H1 (cell line): Measurements from ENCODE around the gene HK2. TPM values are rescaled to one million over a fixed set of nuclear protein-coding genes. Genes with fewer than 3 reads are reported as not detected.

Source experiments
- CTCF ChIA-PET: fragments of 300-600 bp; sonication (Branson Sonifier 250); formaldehyde crosslinking; loops from one replicate; lab custom pipeline; 2021; ENCODE audit not compliant: partially characterized antibody; lab: Charles Lee
- POLR2A ChIA-PET: fragments of 300-600 bp; sonication (Branson Sonifier 250); formaldehyde crosslinking; loops from one replicate; lab custom pipeline; 2021; ENCODE audit warnings: inconsistent platforms; ENCODE audit not compliant: partially characterized antibody; lab: Charles Lee
- DNase-seq, 2 experiments: peaks; one replicate each; pipeline versions ENCODE4 v3.0.0 to v3.0.0-alpha.2; 2010 to 2022; ENCODE audit warnings: low spot score in 2 of 2, low read depth in 1 of 2, mixed read lengths in 1 of 2
- FAIRE-seq: peaks from 2 replicates; lab custom pipeline; 2011; peaks lifted over from hg19 to GRCh38; lab: Jason Lieb, UNC
- H2AFZ ChIP-seq: 2 replicates; pipeline ENCODE4 v1.8.1; 2012; ENCODE audit warnings: low read length, inconsistent platforms
- H2AK5ac ChIP-seq: 2 replicates; pipeline ENCODE4 v1.6.1; 2013; ENCODE audit warnings: low read depth, low read length
- H2BK120ac ChIP-seq: replicated peaks from 2 replicates; pipeline ENCODE3; 2013; ENCODE audit warnings: low read depth, low read length, inconsistent platforms
- H2BK12ac ChIP-seq: 2 replicates; pipeline ENCODE4 v1.6.1; 2013; ENCODE audit warnings: low read depth, low read length
- H2BK15ac ChIP-seq: 2 replicates; pipeline ENCODE4 v1.6.1; 2013; ENCODE audit warnings: low read length
- H2BK20ac ChIP-seq: 2 replicates; pipeline ENCODE4 v1.6.1; 2013; ENCODE audit warnings: low read length
- H2BK5ac ChIP-seq: 2 replicates; pipeline ENCODE4 v1.6.1; 2013; ENCODE audit warnings: low read depth, low read length
- H3K14ac ChIP-seq: 2 replicates; pipeline ENCODE4 v1.6.1; 2013; ENCODE audit warnings: inconsistent platforms; ENCODE audit not compliant: insufficient read length
- H3K18ac ChIP-seq: 2 replicates; pipeline ENCODE4 v1.6.1; 2013; ENCODE audit warnings: low read length; ENCODE audit errors: extremely low read depth
- H3K23ac ChIP-seq: 2 replicates; pipeline ENCODE4 v1.6.1; 2013; ENCODE audit warnings: inconsistent platforms; ENCODE audit not compliant: insufficient read length
- H3K23me2 ChIP-seq: 2 replicates; pipeline ENCODE4 v1.6.1; 2013; ENCODE audit warnings: low read depth, low read length
- H3K27ac ChIP-seq: 2 replicates; pipeline ENCODE4 v1.6.1; 2011; ENCODE audit warnings: low read depth, low read length, inconsistent platforms
- H3K27me3 ChIP-seq, 4 experiments: replicated peaks in 1 of 4; 1 replicate in 1 of 4; 2 replicates in 3 of 4; pipeline versions ENCODE4 v1.6.1 to v1.8.1; 2011 to 2013; ENCODE audit warnings: low read length in 3 of 4, mild to moderate bottlenecking in 3 of 4, inconsistent platforms in 2 of 4, mixed read lengths in 2 of 4, moderate library complexity in 1 of 4; ENCODE audit not compliant: control insufficient read depth in 3 of 4, insufficient read depth in 3 of 4; ENCODE audit errors: extremely low read depth in 1 of 4
- H3K36me3 ChIP-seq, 4 experiments: 2 replicates each; pipeline versions ENCODE4 v1.6.1 to v1.8.1; 2011 to 2013; ENCODE audit warnings: mild to moderate bottlenecking in 4 of 4, low read length in 3 of 4, moderate library complexity in 2 of 4, control low read depth in 1 of 4, inconsistent platforms in 1 of 4; ENCODE audit not compliant: insufficient read depth in 4 of 4, control insufficient read depth in 2 of 4
- H3K4ac ChIP-seq: replicated peaks from 2 replicates; pipeline ENCODE3; 2013; ENCODE audit warnings: low read length, low read depth, mixed read lengths, inconsistent platforms; ENCODE audit not compliant: insufficient read length
- H3K4me1 ChIP-seq, 4 experiments: replicated peaks in 1 of 4; 1 replicate in 1 of 4; 2 replicates in 3 of 4; pipeline versions ENCODE4 v1.6.1 to v1.8.1; 2011 to 2013; ENCODE audit warnings: low read length in 3 of 4, inconsistent platforms in 2 of 4, mixed read lengths in 1 of 4; ENCODE audit not compliant: insufficient read depth in 4 of 4, control insufficient read depth in 3 of 4
- H3K4me2 ChIP-seq, 2 experiments: 2 replicates each; pipeline versions ENCODE4 v1.6.1 to v1.8.1; 2011 to 2013; ENCODE audit warnings: low read depth in 2 of 2, low read length in 2 of 2, control low read depth in 1 of 2, inconsistent platforms in 1 of 2, mild to moderate bottlenecking in 1 of 2; ENCODE audit not compliant: insufficient read depth in 1 of 2
- H3K4me3 ChIP-seq, 4 experiments: fragments of 200-600, 300-600 bp in 1 of 4; sonication (generic), shearing (Covaris generic), sonication (Bioruptor Twin) in 1 of 4; 2 replicates each; pipeline versions ENCODE4 v1.5.1 to v1.8.1; 2011 to 2016; ENCODE audit warnings: low read length in 4 of 4, low read depth in 3 of 4, control low read depth in 2 of 4, inconsistent platforms in 2 of 4, mild to moderate bottlenecking in 2 of 4, mixed read lengths in 1 of 4, moderate library complexity in 1 of 4; ENCODE audit not compliant: insufficient read depth in 2 of 4; ENCODE audit errors: extremely low read depth in 1 of 4
- H3K56ac ChIP-seq: replicated peaks from 2 replicates; pipeline ENCODE3; 2013; ENCODE audit warnings: low read depth, mild to moderate bottlenecking, mixed read lengths, low read length, inconsistent platforms; ENCODE audit not compliant: insufficient read length
- H3K79me1 ChIP-seq: 2 replicates; pipeline ENCODE4 v1.6.1; 2013; ENCODE audit warnings: low read depth, low read length, control low read depth
- H3K79me2 ChIP-seq, 2 experiments: 2 replicates each; pipeline versions ENCODE4 v1.6.1 to v1.8.1; 2012 to 2013; ENCODE audit warnings: low read length in 2 of 2, mild to moderate bottlenecking in 2 of 2, inconsistent platforms in 1 of 2; ENCODE audit not compliant: insufficient read depth in 2 of 2, control insufficient read depth in 1 of 2
- H3K9ac ChIP-seq, 4 experiments: replicated peaks in 1 of 4; 1 replicate in 1 of 4; 2 replicates in 3 of 4; pipeline versions ENCODE4 v1.6.1 to v1.8.1; 2011 to 2013; ENCODE audit warnings: low read depth in 3 of 4, low read length in 3 of 4, control low read depth in 2 of 4, mild to moderate bottlenecking in 2 of 4, moderate library complexity in 2 of 4, inconsistent platforms in 1 of 4; ENCODE audit errors: extremely low read depth in 1 of 4
- H3K9me3 ChIP-seq, 2 experiments: 2 replicates each; pipeline versions ENCODE4 v1.6.1 to v1.8.1; 2012 to 2013; ENCODE audit warnings: mild to moderate bottlenecking in 2 of 2, moderate library complexity in 2 of 2, control low read depth in 1 of 2, inconsistent platforms in 1 of 2, low read depth in 1 of 2, low read length in 1 of 2, mixed read lengths in 1 of 2; ENCODE audit not compliant: insufficient read depth in 2 of 2
- H4K20me1 ChIP-seq, 2 experiments: replicated peaks in 1 of 2; 2 replicates each; pipeline versions ENCODE3 to v1.8.1; 2011 to 2013; ENCODE audit warnings: inconsistent platforms in 2 of 2, low read length in 2 of 2, mild to moderate bottlenecking in 1 of 2; ENCODE audit not compliant: insufficient read depth in 2 of 2, control insufficient read depth in 1 of 2
- H4K5ac ChIP-seq: 2 replicates; pipeline ENCODE4 v1.6.1; 2013; ENCODE audit warnings: low read length, low read depth, mixed read lengths, inconsistent platforms; ENCODE audit not compliant: insufficient read length
- H4K8ac ChIP-seq: 2 replicates; pipeline ENCODE4 v1.8.0; 2013; ENCODE audit warnings: mild to moderate bottlenecking, moderate library complexity, low read length, inconsistent platforms; ENCODE audit not compliant: insufficient read depth; ENCODE audit errors: extremely low read depth
- H4K91ac ChIP-seq: replicated peaks from 2 replicates; pipeline ENCODE3; 2013; ENCODE audit warnings: low read length, mixed read lengths, inconsistent platforms; ENCODE audit not compliant: insufficient read length
- CREB1 ChIP-seq: IDR thresholded peaks from 2 replicates; pipeline ENCODE4 v1.6.1; 2012; ENCODE audit warnings: inconsistent platforms
- FOSL1 ChIP-seq: IDR thresholded peaks from 2 replicates; pipeline ENCODE4 v1.6.1; 2011; ENCODE audit warnings: mild to moderate bottlenecking, low read depth, low read length, moderate library complexity; ENCODE audit not compliant: insufficient read depth
- GTF2F1 ChIP-seq: IDR thresholded peaks from 2 replicates; pipeline ENCODE4 v1.6.1; 2012; ENCODE audit warnings: low read depth, low read length, improper control_type of control experiment, borderline replicate concordance
- HDAC2 ChIP-seq, 2 experiments: fragments of 300-600 bp in 1 of 2; sonication (generic) in 1 of 2; IDR thresholded peaks; 2 replicates each; pipeline ENCODE4 v1.6.1; 2011 to 2012; ENCODE audit warnings: low read depth in 2 of 2, low read length in 2 of 2, mild to moderate bottlenecking in 2 of 2, moderate library complexity in 2 of 2, borderline replicate concordance in 1 of 2, inconsistent platforms in 1 of 2
- MAFK ChIP-seq: IDR thresholded peaks from 2 replicates; pipeline ENCODE4 v1.6.1; 2012; ENCODE audit warnings: low read depth, mild to moderate bottlenecking, improper control_type of control experiment, low read length
- RBBP5 ChIP-seq: IDR thresholded peaks from 2 replicates; pipeline ENCODE4 v1.7.1; 2012; ENCODE audit warnings: low read depth, mild to moderate bottlenecking, inconsistent platforms, low read length, moderate library complexity, borderline replicate concordance
- SAP30 ChIP-seq: fragments of 300-600 bp; sonication (generic); IDR thresholded peaks from 2 replicates; pipeline ENCODE4 v1.7.1; 2012; ENCODE audit warnings: low read length, moderate library complexity, mild to moderate bottlenecking, inconsistent platforms; ENCODE audit not compliant: insufficient read depth, insufficient replicate concordance
- SIN3A ChIP-seq, 2 experiments: IDR thresholded peaks in 1 of 2; conservative IDR thresholded peaks in 1 of 2; 2 replicates each; pipeline ENCODE4 v1.6.1; 2011 to 2012; ENCODE audit warnings: low read length in 2 of 2, improper control_type of control experiment in 1 of 2, low read depth in 1 of 2, mild to moderate bottlenecking in 1 of 2
- SP2 ChIP-seq: IDR thresholded peaks from 2 replicates; pipeline ENCODE4 v1.6.1; 2012; ENCODE audit warnings: mild to moderate bottlenecking, low read length, inconsistent platforms
- SRF ChIP-seq: IDR thresholded peaks from 2 replicates; pipeline ENCODE4 v1.6.1; 2011; ENCODE audit warnings: mild to moderate bottlenecking, low read depth, low read length, moderate library complexity
- TAF7 ChIP-seq: optimal IDR thresholded peaks from 2 replicates; pipeline ENCODE3; 2011; ENCODE audit warnings: low read depth, mild to moderate bottlenecking, inconsistent platforms, low read length, moderate library complexity, borderline replicate concordance
- polyA plus RNA-seq, 7 experiments: library from polyadenylated mRNA; depleted of rRNA in 3 of 7; stranded (reverse) in 5 of 7; unstranded in 2 of 7; fragments of >200 nt in 5 of 7; fragments of 200-250 nt in 2 of 7; gene quantifications; 1 replicate in 5 of 7; 2 replicates in 1 of 7; 4 replicates in 1 of 7; pipeline versions ENCODE4 v1.2.1 to v1.2.3, GENCODE V29; 2011 to 2013; ENCODE audit warnings: missing spikeins in 2 of 7, mixed read lengths in 2 of 7
- total RNA-seq: library from RNA; stranded (reverse); fragmentation: NEBNext Ultra II Directional; extraction: Animal tissue kit (Norgen Biotek cat#: 25700); gene quantifications from 2 replicates; pipeline ENCODE4 v1.2.1, GENCODE V29; 2021
- TF ChIP-seq, protein P1 (sequence below): IDR thresholded peaks from 2 replicates; pipeline ENCODE4 v1.6.1; 2012; ENCODE audit warnings: inconsistent platforms

HK2 gene
- total and polyA plus RNA-seq, 2 of the 8 experiments (the other 6 are each of a cell fraction or from before 2014, with no cell fraction given): 22.1 to 61.9 TPM

DNA sequence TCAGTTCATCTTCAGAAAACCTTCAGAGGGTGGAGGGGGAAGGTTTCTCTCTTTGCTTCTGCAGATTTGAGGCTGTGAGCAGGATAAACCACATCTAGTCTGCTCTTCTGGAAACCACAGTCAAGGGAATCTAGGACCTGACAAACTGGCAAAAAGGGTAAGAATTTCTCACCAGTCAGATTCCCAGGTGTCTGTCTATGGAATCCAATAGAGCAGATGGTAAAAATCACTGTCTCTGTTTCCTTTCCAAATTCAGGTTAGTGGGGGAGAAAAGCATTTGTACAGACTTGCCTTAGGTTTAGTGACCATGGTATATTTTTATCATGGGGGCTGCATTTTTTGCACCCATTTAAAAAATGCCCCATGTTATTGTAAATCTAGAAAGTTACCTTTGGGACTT lies 62.3 kb downstream of the HK2 start:
- ChIA-PET POLR2A (no interaction called here), CTCF (no interaction called here)
- Histone ChIP-seq H2BK12ac (no peak overlapping the region), H4K91ac (no peak overlapping the region), H2BK20ac (no peak overlapping the region), H3K27ac (no peak overlapping the region), H3K4me2 (no peak overlapping the region), H4K20me1 (no peaks in the 10 kb centered on the region), H2BK120ac (no peak overlapping the region), H3K36me3 (peaks cover 2 to 10% (median 7%) of the 10 kb centered on the region in 4 experiments; a peak in 6 of 8 replicates), H3K9me3 (no peaks in the 10 kb centered on the region), H2AK5ac (no peak overlapping the region), H2BK15ac (no peak overlapping the region), H3K4me1 (peaks cover 0 to 4% (median under 1%) of the 10 kb centered on the region in 4 experiments; a peak in 2 of 7 replicates), H3K56ac (no peak overlapping the region), H3K79me1 (no peaks in the 10 kb centered on the region), H3K79me2 (no peaks in the 10 kb centered on the region), H2BK5ac (no peak overlapping the region), H2AFZ (no peak overlapping the region), H4K5ac (no peak overlapping the region), H4K8ac (no peak overlapping the region), H3K4ac (no peak overlapping the region), H3K4me3 (no peak overlapping the region), H3K9ac (no peak overlapping the region), H3K23me2 (no peaks in the 10 kb centered on the region), H3K27me3 (no peaks in the 10 kb centered on the region), H3K14ac (no peak overlapping the region), H3K23ac (no peak overlapping the region), H3K18ac (no peak overlapping the region)
- FAIRE-seq (no peak), DNase-seq (no peak)
- TF ChIP-seq, protein P1, sequence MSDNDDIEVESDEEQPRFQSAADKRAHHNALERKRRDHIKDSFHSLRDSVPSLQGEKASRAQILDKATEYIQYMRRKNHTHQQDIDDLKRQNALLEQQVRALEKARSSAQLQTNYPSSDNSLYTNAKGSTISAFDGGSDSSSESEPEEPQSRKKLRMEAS: no peak
- TF ChIP-seq SRF: no peak
- TF ChIP-seq CREB1: no peak
- no peak for TF ChIP-seq SIN3A (conservative IDR thresholded peaks at IDR 0.05 in 1 of 2, IDR thresholded peaks at IDR 0.05 in 1 of 2; ENCODE audit: low read depth in 1 of 2, low read length in 2 of 2)
- TF ChIP-seq MAFK: no peak
- TF ChIP-seq TAF7: no peak
- no peak for TF ChIP-seq GTF2F1
- no peak for TF ChIP-seq SAP30
- TF ChIP-seq SP2: no peak
- no peak for TF ChIP-seq HDAC2 (IDR thresholded peaks at IDR 0.05; ENCODE audit: borderline replicate concordance in 1 of 2, low read depth in 2 of 2, low read length in 2 of 2)
- TF ChIP-seq RBBP5: no peak
- no peak for TF ChIP-seq FOSL1
